RWPE2 (cell line): ENCODE results near the gene ABCC3.
A peak's percentile ranks its signal among the peaks of the same experiment; 100 is the strongest.

ENCODE experiments used
- ATAC-seq: fragments of 200-7000 bp; cut with Tn5 transposase; 3 replicates; pipeline ENCODE4 v1.9.1; 2021; ENCODE audit warnings: low read depth
- DNase-seq: peaks from one replicate; pipeline ENCODE4 v3.0.0-alpha.2; 2020; ENCODE audit warnings: low spot score
- H3K27ac ChIP-seq: fragments of 450-650 bp; 2 replicates; pipeline ENCODE4 v1.5.1; 2017; ENCODE audit warnings: mild to moderate bottlenecking; ENCODE audit not compliant: poor library complexity, severe bottlenecking
- H3K27me3 ChIP-seq: fragments of 250-450 bp; sonication (Bioruptor Pico); 2 replicates; pipeline ENCODE4 v1.5.1; 2021; ENCODE audit warnings: mild to moderate bottlenecking, moderate library complexity; ENCODE audit not compliant: insufficient read depth, poor library complexity, severe bottlenecking
- H3K36me3 ChIP-seq: fragments of 250-450 bp; sonication (Bioruptor Pico); 2 replicates; pipeline ENCODE4 v1.5.1; 2020; ENCODE audit warnings: low read depth, mild to moderate bottlenecking, moderate library complexity
- H3K4me1 ChIP-seq: fragments of 250-450 bp; sonication (Bioruptor Pico); 2 replicates; pipeline ENCODE4 v1.5.1; 2021; ENCODE audit warnings: mild to moderate bottlenecking, moderate library complexity; ENCODE audit not compliant: insufficient read depth, poor library complexity, severe bottlenecking
- H3K4me3 ChIP-seq: fragments of 250-450 bp; sonication (Bioruptor Pico); 2 replicates; pipeline ENCODE4 v1.5.1; 2021; ENCODE audit warnings: mild to moderate bottlenecking, moderate library complexity; ENCODE audit not compliant: severe bottlenecking
- H3K9me3 ChIP-seq: fragments of 250-450 bp; sonication (Bioruptor Pico); 2 replicates; pipeline ENCODE4 v1.5.1; 2021; ENCODE audit warnings: mild to moderate bottlenecking, moderate library complexity; ENCODE audit not compliant: severe bottlenecking
- TF ChIP-seq, protein P1 (sequence below): fragments of 450-650 bp; IDR thresholded peaks from one replicate; pipeline ENCODE4 v1.5.1; 2017; ENCODE audit warnings: mild to moderate bottlenecking, moderate library complexity; ENCODE audit not compliant: poor library complexity, severe bottlenecking

Gene ABCC3

GRCh38 chr17:50664788-50665458 is 30.2 kb downstream of the ABCC3 start:
- peaks cover 5% of the 10 kb centered on the region; the same call in 1 of the 2 replicates for H3K36me3 ChIP-seq
- TF ChIP-seq, protein P1, sequence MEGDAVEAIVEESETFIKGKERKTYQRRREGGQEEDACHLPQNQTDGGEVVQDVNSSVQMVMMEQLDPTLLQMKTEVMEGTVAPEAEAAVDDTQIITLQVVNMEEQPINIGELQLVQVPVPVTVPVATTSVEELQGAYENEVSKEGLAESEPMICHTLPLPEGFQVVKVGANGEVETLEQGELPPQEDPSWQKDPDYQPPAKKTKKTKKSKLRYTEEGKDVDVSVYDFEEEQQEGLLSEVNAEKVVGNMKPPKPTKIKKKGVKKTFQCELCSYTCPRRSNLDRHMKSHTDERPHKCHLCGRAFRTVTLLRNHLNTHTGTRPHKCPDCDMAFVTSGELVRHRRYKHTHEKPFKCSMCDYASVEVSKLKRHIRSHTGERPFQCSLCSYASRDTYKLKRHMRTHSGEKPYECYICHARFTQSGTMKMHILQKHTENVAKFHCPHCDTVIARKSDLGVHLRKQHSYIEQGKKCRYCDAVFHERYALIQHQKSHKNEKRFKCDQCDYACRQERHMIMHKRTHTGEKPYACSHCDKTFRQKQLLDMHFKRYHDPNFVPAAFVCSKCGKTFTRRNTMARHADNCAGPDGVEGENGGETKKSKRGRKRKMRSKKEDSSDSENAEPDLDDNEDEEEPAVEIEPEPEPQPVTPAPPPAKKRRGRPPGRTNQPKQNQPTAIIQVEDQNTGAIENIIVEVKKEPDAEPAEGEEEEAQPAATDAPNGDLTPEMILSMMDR, result no peak
- DNase-seq, result no peak
- H3K27me3 ChIP-seq, result no peaks in the 10 kb centered on the region
- H3K4me3 ChIP-seq, result no peak overlapping the region
- H3K9me3 ChIP-seq, result no peaks in the 10 kb centered on the region
- no peak for ATAC-seq
- H3K27ac ChIP-seq, result no peak overlapping the region
- H3K4me1 ChIP-seq, result peaks cover 40% of the 10 kb centered on the region

- Histone ChIP-seq H3K4me1 (peaks cover 36% of the 10 kb centered on the region), H3K4me3 (no peak overlapping the region), H3K9me3 (no peaks in the 10 kb centered on the region), H3K27me3 (no peaks in the 10 kb centered on the region), H3K27ac (no peak overlapping the region), H3K36me3 (peaks cover 11% of the 10 kb centered on the region; the same call in 1 of the 2 replicates)
- TF ChIP-seq, protein P1, result no peak
- ATAC-seq (no peak), DNase-seq (no peak)
Measured at GRCh38 chr17:50665838-50666237, 31.2 kb downstream of the ABCC3 start.

- DNase-seq (no peak), ATAC-seq (no peak)
- Histone ChIP-seq H3K4me1 (peaks cover 36% of the 10 kb centered on the region), H3K27ac (no peak overlapping the region), H3K36me3 (peaks cover 7% of the 10 kb centered on the region; the same call in 1 of the 2 replicates), H3K4me3 (no peak overlapping the region), H3K27me3 (no peaks in the 10 kb centered on the region), H3K9me3 (no peaks in the 10 kb centered on the region)
- TF ChIP-seq, protein P1, result no peak
Measured at GRCh38 chr17:50666316-50666715, 31.6 kb downstream of the ABCC3 start.

GRCh38 chr17:50667259-50668024 is 32.8 kb downstream of the ABCC3 start:
- ATAC-seq, result no peak
- no peak for DNase-seq
- H3K27ac ChIP-seq, result peak overlapping the region; percentile 70
- H3K9me3 ChIP-seq, result no peaks in the 10 kb centered on the region
- H3K4me3 ChIP-seq, result no peak overlapping the region
- TF ChIP-seq, protein P1, result no peak
- peaks cover 13% of the 10 kb centered on the region; the same call in 1 of the 2 replicates for H3K36me3 ChIP-seq
- peaks cover 27% of the 10 kb centered on the region for H3K4me1 ChIP-seq
- H3K27me3 ChIP-seq, result no peaks in the 10 kb centered on the region
